SK-N-SH treated with all-trans-retinoic acid at 6 μM for 48 hours (cell line): ENCODE measurements around the gene TEKT2.

ENCODE experiments used
- ATAC-seq: fragments of 200-7000 bp; cut with Tn5 transposase; 3 replicates; pipeline ENCODE4 v1.9.1; 2020; ENCODE audit warnings: mild to moderate bottlenecking, moderate library complexity
- ARNTL ChIP-seq: fragments of 450-650 bp; formaldehyde crosslinking; IDR thresholded peaks from 2 replicates; pipeline ENCODE4 v1.5.0; 2020; ENCODE audit warnings: low read depth, mild to moderate bottlenecking, moderate library complexity, borderline replicate concordance
- BACH2 ChIP-seq: fragments of 250-450 bp; sonication (Bioruptor Pico); IDR thresholded peaks from 2 replicates; pipeline ENCODE4 v1.9.0; 2021; ENCODE audit warnings: mild to moderate bottlenecking, borderline replicate concordance
- CSDC2 ChIP-seq: fragments of 250-450 bp; sonication (Bioruptor Pico); IDR thresholded peaks from 2 replicates; pipeline ENCODE4 v1.5.0; 2020; ENCODE audit warnings: mild to moderate bottlenecking, moderate library complexity
- CSRNP3 ChIP-seq: fragments of 250-450 bp; sonication (Bioruptor Pico); IDR thresholded peaks from 2 replicates; pipeline ENCODE4 v1.5.1; 2021; ENCODE audit warnings: mild to moderate bottlenecking, moderate library complexity
- ESRRG ChIP-seq: fragments of 250-450 bp; sonication (Bioruptor Pico); IDR thresholded peaks from 2 replicates; pipeline ENCODE4 v1.6.1; 2021; ENCODE audit warnings: mild to moderate bottlenecking
- GLIS3 ChIP-seq: fragments of 250-450 bp; sonication (Bioruptor Pico); IDR thresholded peaks from 2 replicates; pipeline ENCODE4 v1.5.0; 2020; ENCODE audit warnings: mild to moderate bottlenecking, moderate library complexity
- ISL1 ChIP-seq: fragments of 250-450 bp; sonication (Bioruptor Pico); IDR thresholded peaks from 2 replicates; pipeline ENCODE4 v2.1.2; 2022; ENCODE audit warnings: mild to moderate bottlenecking, moderate library complexity
- OSR1 ChIP-seq: fragments of 250-450 bp; sonication (Bioruptor Pico); IDR thresholded peaks from 2 replicates; pipeline ENCODE4 v1.8.0; 2022; ENCODE audit warnings: moderate library complexity, mild to moderate bottlenecking, inconsistent platforms
- PATZ1 ChIP-seq: fragments of 250-450 bp; sonication (Bioruptor Pico); IDR thresholded peaks from 2 replicates; pipeline ENCODE4 v1.8.0; 2020; ENCODE audit warnings: mild to moderate bottlenecking, moderate library complexity, borderline replicate concordance
- POU6F1 ChIP-seq: fragments of 250-450 bp; sonication (Bioruptor Pico); IDR thresholded peaks from 2 replicates; pipeline ENCODE4 v1.8.0; 2021; ENCODE audit warnings: low read depth, mild to moderate bottlenecking, moderate library complexity, borderline replicate concordance
- PPARA ChIP-seq: fragments of 250-450 bp; sonication (Bioruptor Pico); IDR thresholded peaks from 2 replicates; pipeline ENCODE4 v1.5.0; 2020; ENCODE audit warnings: mild to moderate bottlenecking, borderline replicate concordance
- RARB ChIP-seq: fragments of 250-450 bp; sonication (Bioruptor Pico); IDR thresholded peaks from 2 replicates; pipeline ENCODE4 v1.8.0; 2021; ENCODE audit warnings: mild to moderate bottlenecking, moderate library complexity
- TCF4 ChIP-seq: fragments of 250-450 bp; sonication (Bioruptor Pico); IDR thresholded peaks from 2 replicates; pipeline ENCODE4 v1.8.0; 2021; ENCODE audit warnings: mild to moderate bottlenecking, moderate library complexity, borderline replicate concordance
- TOX ChIP-seq: fragments of 250-450 bp; sonication (Bioruptor Pico); IDR thresholded peaks from 2 replicates; pipeline ENCODE4 v1.8.0; 2021; ENCODE audit warnings: mild to moderate bottlenecking, moderate library complexity, borderline replicate concordance
- TSHZ2 ChIP-seq: fragments of 250-450 bp; sonication (Bioruptor Pico); IDR thresholded peaks from 2 replicates; pipeline ENCODE4 v1.5.0; 2020; ENCODE audit warnings: mild to moderate bottlenecking, moderate library complexity
- ZC3H10 ChIP-seq: fragments of 250-450 bp; sonication (Bioruptor Pico); IDR thresholded peaks from 2 replicates; pipeline ENCODE4 v1.5.1; 2021; ENCODE audit warnings: mild to moderate bottlenecking, moderate library complexity
- ZFP3 ChIP-seq: fragments of 250-450 bp; sonication (Bioruptor Pico); IDR thresholded peaks from 2 replicates; pipeline ENCODE4 v1.5.0; 2020; ENCODE audit warnings: mild to moderate bottlenecking, moderate library complexity
- ZFP30 ChIP-seq: fragments of 450-650 bp; formaldehyde crosslinking; IDR thresholded peaks from 2 replicates; pipeline ENCODE4 v1.5.0; 2022; ENCODE audit warnings: mild to moderate bottlenecking, moderate library complexity
- ZNF565 ChIP-seq: fragments of 450-650 bp; formaldehyde crosslinking; conservative IDR thresholded peaks from 2 replicates; pipeline ENCODE4 v1.5.0; 2020; ENCODE audit warnings: low read depth, mild to moderate bottlenecking, moderate library complexity
- ZNF8 ChIP-seq: fragments of 450-650 bp; formaldehyde crosslinking; IDR thresholded peaks from 2 replicates; pipeline ENCODE4 v1.5.0; 2020; ENCODE audit warnings: mild to moderate bottlenecking, moderate library complexity

The TEKT2 gene

GRCh38 chr1:36106269-36106668 is 22.4 kb downstream of the TEKT2 start:
- ATAC-seq, result no peak
- TF ChIP-seq RARB (CRISPR knock-in tag) (no peak), ISL1 (no peak), PPARA (no peak), ESRRG (CRISPR knock-in tag) (no peak), POU6F1 (CRISPR knock-in tag) (no peak), ZNF565 (CRISPR knock-in tag) (no peak)

- no peak for ATAC-seq
- TF ChIP-seq ZFP30 (CRISPR knock-in tag) (no peak), RARB (CRISPR knock-in tag) (no peak), ISL1 (no peak), GLIS3 (CRISPR knock-in tag) (no peak), ZNF565 (CRISPR knock-in tag) (no peak), ZNF8 (CRISPR knock-in tag) (no peak), CSDC2 (CRISPR knock-in tag) (no peak), BACH2 (CRISPR knock-in tag) (no peak), ARNTL (no peak), ZC3H10 (CRISPR knock-in tag) (no peak), POU6F1 (CRISPR knock-in tag) (no peak), PPARA (no peak), TCF4 (CRISPR knock-in tag) (no peak), OSR1 (CRISPR knock-in tag) (no peak), PATZ1 (CRISPR knock-in tag) (no peak), TOX (CRISPR knock-in tag) (no peak), TSHZ2 (CRISPR knock-in tag) (no peak), ESRRG (CRISPR knock-in tag) (no peak)
- TF ChIP-seq, all 23 proteins: peak for 0
Observed at GRCh38 chr1:36107394-36107793, 23.5 kb downstream of the TEKT2 start.

- no peak for ATAC-seq
- no peak for TF ChIP-seq ZNF565 (CRISPR knock-in tag)
- TF ChIP-seq ESRRG (CRISPR knock-in tag), result no peak
- no peak for TF ChIP-seq TCF4 (CRISPR knock-in tag)
- no peak for TF ChIP-seq OSR1 (CRISPR knock-in tag)
- no peak for TF ChIP-seq TOX (CRISPR knock-in tag)
- no peak for TF ChIP-seq ARNTL
- no peak for TF ChIP-seq ISL1
- no peak for TF ChIP-seq POU6F1 (CRISPR knock-in tag)
- no peak for TF ChIP-seq CSRNP3
- no peak for TF ChIP-seq CSDC2 (CRISPR knock-in tag)
- no peak for TF ChIP-seq ZC3H10 (CRISPR knock-in tag)
- no peak for TF ChIP-seq ZFP30 (CRISPR knock-in tag)
- TF ChIP-seq BACH2 (CRISPR knock-in tag), result no peak
- TF ChIP-seq TSHZ2 (CRISPR knock-in tag), result no peak
- no peak for TF ChIP-seq ZFP3 (CRISPR knock-in tag)
Observed at GRCh38 chr1:36108314-36108713, 24.4 kb downstream of the TEKT2 start.
